GM21619 (cell line): ENCODE measurements around the gene CFB.

Source experiments
- ATAC-seq: cut with Tn5 transposase; IDR thresholded peaks from one replicate; pipeline ENCODE4 v1.9.1; 2021; ENCODE audit not compliant: unreplicated experiment

CFB gene

GRCh38 chr6:31948306-31948705, 2.4 kb downstream of the CFB start:
- ATAC-seq: no peak

- ATAC-seq: no peak
Observed at GRCh38 chr6:31948753-31949413, 3.0 kb downstream of the CFB start.

GRCh38 chr6:31949926-31950548, 4.1 kb downstream of the CFB start:
- no peak for ATAC-seq

- ATAC-seq: no peak
Observed at GRCh38 chr6:31952140-31952805, 6.4 kb downstream of the CFB start.

- no peak for ATAC-seq
Observed at GRCh38 chr6:31952890-31953289, 7.0 kb downstream of the CFB start.

GRCh38 chr6:31954511-31954910, 8.6 kb downstream of the CFB start:
- ATAC-seq: no peak

- no peak for ATAC-seq
Observed at GRCh38 chr6:31956796-31957195, 10.9 kb downstream of the CFB start.

GRCh38 chr6:31958412-31958740, 12.5 kb downstream of the CFB start:
- peak; percentile 6 for ATAC-seq

- ATAC-seq: peak; percentile 96
Observed at GRCh38 chr6:31958741-31959739, 13.1 kb downstream of the CFB start, which contains the start of the genes NELFE and SKIC2. Gene NELFE (minus strand): TSS chr6:31958971. CDS start chr6:31958446, 525 bp downstream. Gene SKIC2 (plus strand): TSS chr6:31959175. CDS start chr6:31959193, 18 bp downstream.

- no peak for ATAC-seq
Observed at GRCh38 chr6:31961616-31962015, 15.7 kb downstream of the CFB start.

- no peak for ATAC-seq
Observed at GRCh38 chr6:31963921-31964320, 18.0 kb downstream of the CFB start.

GRCh38 chr6:31965700-31966099, 19.8 kb downstream of the CFB start:
- ATAC-seq: no peak

GRCh38 chr6:31966506-31966905, 20.6 kb downstream of the CFB start:
- no peak for ATAC-seq

- no peak for ATAC-seq
Observed at GRCh38 chr6:31966997-31967925, 21.4 kb downstream of the CFB start.

- no peak for ATAC-seq
Observed at GRCh38 chr6:31967926-31968320, 22.0 kb downstream of the CFB start.

GRCh38 chr6:31968326-31968725, 22.4 kb downstream of the CFB start:
- ATAC-seq: no peak

GRCh38 chr6:31968791-31969711, 23.2 kb downstream of the CFB start:
- no peak for ATAC-seq

GRCh38 chr6:31969712-31970603, 24.1 kb downstream of the CFB start:
- no peak for ATAC-seq
